Neural crest cell (in vitro differentiated cells): ENCODE data around the gene LSAMP. TPM values are rescaled to one million over a fixed set of nuclear protein-coding genes. Genes with fewer than 3 reads are reported as not detected.

Experiments
- DNase-seq: peaks from one replicate; pipeline ENCODE4 v3.0.0; 2021; ENCODE audit warnings: low read depth, mixed read lengths, low spot score
- H3K27ac Mint-ChIP-seq: one replicate; pipeline ENCODE4 v1.8.0; 2021; ENCODE audit warnings: mild to moderate bottlenecking, mixed read lengths; ENCODE audit not compliant: unreplicated experiment
- H3K27me3 Mint-ChIP-seq: 2 replicates; pipeline ENCODE4 v1.8.0; 2021; ENCODE audit warnings: low read depth, mild to moderate bottlenecking, mixed read lengths
- H3K36me3 Mint-ChIP-seq: 2 replicates; pipeline ENCODE4 v1.8.0; 2021; ENCODE audit warnings: low read depth, mild to moderate bottlenecking, mixed read lengths
- H3K4me1 Mint-ChIP-seq: 2 replicates; pipeline ENCODE4 v1.8.0; 2021; ENCODE audit warnings: mixed read lengths
- H3K4me3 Mint-ChIP-seq: one replicate; pipeline ENCODE4 v1.8.0; 2021; ENCODE audit warnings: mild to moderate bottlenecking, mixed read lengths
- H3K9me3 Mint-ChIP-seq: 2 replicates; pipeline ENCODE4 v1.8.0; 2021; ENCODE audit warnings: mixed read lengths
- CTCF ChIP-seq: fragments of 200-600 bp; sonication (generic); conservative IDR thresholded peaks from 2 replicates; pipeline ENCODE4 v1.5.0; 2021; ENCODE audit warnings: antibody characterized with exemption, mild to moderate bottlenecking
- total RNA-seq: library from RNA; stranded (reverse); gene quantifications from 2 replicates; pipeline ENCODE4 v1.2.1, GENCODE V29; 2021

LSAMP gene
- total RNA-seq, 1 donor from 2014 or later, result 36.7 TPM

GRCh38 chr3:116260491-116260890 lies 184.8 kb downstream of the LSAMP start:
- Mint-ChIP-seq H3K27me3 (no peaks in the 10 kb centered on the region), H3K4me1 (peaks cover 10% of the 10 kb centered on the region), H3K9me3 (no peaks in the 10 kb centered on the region), H3K27ac (no peak overlapping the region), H3K4me3 (no peak overlapping the region), H3K36me3 (no peaks in the 10 kb centered on the region)
- DNase-seq, result no peak
- TF ChIP-seq CTCF, result no peak

- H3K9me3 Mint-ChIP-seq, result no peaks in the 10 kb centered on the region
- peaks cover 10% of the 10 kb centered on the region for H3K4me1 Mint-ChIP-seq
- no peak overlapping the region for H3K4me3 Mint-ChIP-seq
- no peak overlapping the region for H3K27ac Mint-ChIP-seq
- H3K27me3 Mint-ChIP-seq, result no peaks in the 10 kb centered on the region
- no peaks in the 10 kb centered on the region for H3K36me3 Mint-ChIP-seq
- no peak for TF ChIP-seq CTCF
- no peak for DNase-seq
Measured at GRCh38 chr3:116259984-116260383, 185.3 kb downstream of the LSAMP start.

- no peak for TF ChIP-seq CTCF
- no peak overlapping the region for H3K27ac Mint-ChIP-seq
- no peak for DNase-seq
- no peaks in the 10 kb centered on the region for H3K36me3 Mint-ChIP-seq
- no peaks in the 10 kb centered on the region for H3K27me3 Mint-ChIP-seq
- H3K4me1 Mint-ChIP-seq, result peaks cover 31% of the 10 kb centered on the region
- no peak overlapping the region for H3K4me3 Mint-ChIP-seq
- H3K9me3 Mint-ChIP-seq, result no peaks in the 10 kb centered on the region
Measured at GRCh38 chr3:116256843-116257485, 188.3 kb downstream of the LSAMP start.

- Mint-ChIP-seq H3K9me3 (no peaks in the 10 kb centered on the region), H3K27me3 (no peaks in the 10 kb centered on the region), H3K4me3 (no peak overlapping the region), H3K4me1 (peaks cover 39% of the 10 kb centered on the region), H3K36me3 (no peaks in the 10 kb centered on the region), H3K27ac (no peak overlapping the region)
- DNase-seq, result no peak
- TF ChIP-seq CTCF, result no peak
Measured at GRCh38 chr3:116254541-116254940, 190.7 kb downstream of the LSAMP start.

- no peaks in the 10 kb centered on the region for H3K27me3 Mint-ChIP-seq
- DNase-seq, result no peak
Measured at GRCh38 chr3:116253511-116253910, 191.8 kb downstream of the LSAMP start.

More at GRCh38 chr3:116253511-116253910, 191.8 kb downstream of the LSAMP start:
- H3K4me1 Mint-ChIP-seq, result peaks cover 39% of the 10 kb centered on the region
- TF ChIP-seq CTCF, result no peak
- H3K4me3 Mint-ChIP-seq, result no peak overlapping the region
- no peaks in the 10 kb centered on the region for H3K9me3 Mint-ChIP-seq
- H3K27ac Mint-ChIP-seq, result no peak overlapping the region
- H3K36me3 Mint-ChIP-seq, result no peaks in the 10 kb centered on the region
